ENCODE results near the gene IER2. TPM values are rescaled to one million over a fixed set of nuclear protein-coding genes. Genes with fewer than 3 reads are reported as not detected.

Gene IER2
- total RNA-seq, 2 experiments from 2014 or later = 64.3 to 79.5 TPM

DNA sequence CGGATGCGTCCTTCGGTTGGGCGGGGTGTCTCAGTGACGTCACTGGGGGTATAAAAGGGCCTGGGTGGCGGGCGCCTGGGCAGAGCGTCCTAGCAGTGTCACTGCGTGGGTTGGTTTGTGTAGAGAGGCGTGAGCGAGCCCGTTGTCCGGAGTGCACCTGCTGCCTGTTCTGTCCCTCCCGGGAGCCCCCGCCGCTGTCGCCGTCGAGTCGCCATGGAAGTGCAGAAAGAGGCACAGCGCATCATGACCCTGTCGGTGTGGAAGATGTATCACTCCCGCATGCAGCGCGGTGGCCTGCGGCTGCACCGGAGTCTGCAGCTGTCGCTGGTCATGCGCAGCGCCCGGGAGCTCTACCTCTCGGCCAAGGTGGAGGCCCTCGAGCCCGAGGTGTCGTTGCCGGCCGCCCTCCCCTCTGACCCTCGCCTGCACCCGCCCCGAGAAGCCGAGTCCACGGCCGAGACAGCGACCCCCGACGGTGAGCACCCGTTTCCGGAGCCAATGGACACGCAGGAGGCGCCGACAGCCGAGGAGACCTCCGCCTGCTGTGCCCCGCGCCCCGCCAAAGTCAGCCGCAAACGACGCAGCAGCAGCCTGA, 2.9 kb downstream of the IER2 start:
- Histone ChIP-seq H3K4me3 (ENCODE audit: low read depth, low read length, poor library complexity, severe bottlenecking) (peak overlapping the region; percentile 97), H3K27ac (ENCODE audit: low read depth, low read length, poor library complexity, severe bottlenecking) (peak overlapping the region; percentile 100), H3K9me2 (ENCODE audit: insufficient read depth, low read length) (no peaks in the 10 kb centered on the region), H3K9me3 (ENCODE audit: low read length) (no peaks in the 10 kb centered on the region), H3K4me1 (ENCODE audit: insufficient read depth, low read length, poor library complexity, severe bottlenecking) (peaks cover 34% of the 10 kb centered on the region), H2AFZ (ENCODE audit: low read length) (no peak overlapping the region), H3K4me2 (ENCODE audit: low read length) (peak overlapping the region; percentile 96), H3K36me3 (ENCODE audit: insufficient read depth, low read length) (peaks cover 23% of the 10 kb centered on the region), H4K20me1 (ENCODE audit: insufficient read depth, low read length) (0 out of 2 replicates have a peak, but pooled peaks cover 5% of the 10 kb centered on the region), H3K79me2 (ENCODE audit: insufficient read depth, low read depth, low read length) (peaks cover 41% of the 10 kb centered on the region)
- DNase-seq (ENCODE audit: low spot score) = peak; percentile 95
- CTCF ChIA-PET (ENCODE audit: unreplicated experiment) = interaction anchor here (1.0 to 1.3 kb wide), 3 partner anchors 29 to 50 kb away, joined by 3 read pairs; no protein-coding TSS in a partner anchor
- BruUV-seq (replicated peaks) = TSS peak; percentile 85
- TF ChIP-seq, protein P1, sequence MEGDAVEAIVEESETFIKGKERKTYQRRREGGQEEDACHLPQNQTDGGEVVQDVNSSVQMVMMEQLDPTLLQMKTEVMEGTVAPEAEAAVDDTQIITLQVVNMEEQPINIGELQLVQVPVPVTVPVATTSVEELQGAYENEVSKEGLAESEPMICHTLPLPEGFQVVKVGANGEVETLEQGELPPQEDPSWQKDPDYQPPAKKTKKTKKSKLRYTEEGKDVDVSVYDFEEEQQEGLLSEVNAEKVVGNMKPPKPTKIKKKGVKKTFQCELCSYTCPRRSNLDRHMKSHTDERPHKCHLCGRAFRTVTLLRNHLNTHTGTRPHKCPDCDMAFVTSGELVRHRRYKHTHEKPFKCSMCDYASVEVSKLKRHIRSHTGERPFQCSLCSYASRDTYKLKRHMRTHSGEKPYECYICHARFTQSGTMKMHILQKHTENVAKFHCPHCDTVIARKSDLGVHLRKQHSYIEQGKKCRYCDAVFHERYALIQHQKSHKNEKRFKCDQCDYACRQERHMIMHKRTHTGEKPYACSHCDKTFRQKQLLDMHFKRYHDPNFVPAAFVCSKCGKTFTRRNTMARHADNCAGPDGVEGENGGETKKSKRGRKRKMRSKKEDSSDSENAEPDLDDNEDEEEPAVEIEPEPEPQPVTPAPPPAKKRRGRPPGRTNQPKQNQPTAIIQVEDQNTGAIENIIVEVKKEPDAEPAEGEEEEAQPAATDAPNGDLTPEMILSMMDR (conservative IDR thresholded peaks at IDR 0.05; ENCODE audit: low read length) = peak; percentile 70; the same call in 1 of the 2 replicates
- no peak for TF ChIP-seq EZH2phosphoT487 (IDR thresholded peaks at IDR 0.05; ENCODE audit: borderline replicate concordance, low read depth, low read length)
- intact Hi-C loops (cut with micrococcal nuclease; ENCODE audit: unreplicated experiment) = loop anchor here (1.0 to 2.0 kb wide), 2 partner anchors 14 to 49 kb away; no protein-coding TSS in a partner anchor
- POLR2A ChIA-PET = interaction anchor here (0.8 to 1.6 kb wide), 8 partner anchors 9 to 48 kb away, joined by 3 to 13 read pairs (median 4); no protein-coding TSS in a partner anchor

DNA sequence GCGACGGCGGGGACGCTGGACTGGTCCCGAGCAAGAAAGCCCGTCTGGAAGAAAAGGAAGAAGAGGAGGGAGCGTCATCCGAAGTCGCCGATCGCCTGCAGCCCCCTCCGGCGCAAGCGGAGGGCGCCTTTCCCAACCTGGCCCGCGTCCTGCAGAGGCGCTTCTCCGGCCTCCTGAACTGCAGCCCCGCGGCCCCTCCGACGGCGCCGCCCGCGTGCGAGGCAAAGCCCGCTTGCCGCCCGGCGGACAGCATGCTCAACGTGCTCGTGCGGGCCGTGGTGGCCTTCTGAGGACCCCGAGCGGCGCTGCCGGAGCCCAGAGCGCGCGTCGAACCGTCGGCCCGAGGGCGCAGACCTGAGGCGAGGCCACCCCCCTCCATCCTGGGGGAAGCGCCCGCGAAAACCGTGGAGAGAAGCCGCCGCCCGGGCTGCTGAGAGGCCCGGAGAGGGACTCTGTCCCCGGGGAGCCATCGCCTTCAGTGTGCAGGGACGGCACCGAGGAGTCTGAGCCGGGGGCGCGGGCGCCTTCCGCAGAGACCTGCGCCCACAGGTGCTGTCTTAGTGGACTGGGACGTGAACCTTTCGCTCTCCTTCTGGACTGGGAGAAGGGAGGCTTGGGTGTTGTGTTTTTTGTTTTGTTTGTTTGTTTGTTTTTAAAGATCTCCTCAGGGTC, 3.5 kb downstream of the IER2 start:
- intact Hi-C loops (cut with micrococcal nuclease; ENCODE audit: unreplicated experiment) = loop anchor here (1.0 to 2.0 kb wide), 3 partner anchors 13 to 49 kb away; no protein-coding TSS in a partner anchor
- Histone ChIP-seq H4K20me1 (ENCODE audit: insufficient read depth, low read length) (0 out of 2 replicates have a peak, but pooled peaks cover 5% of the 10 kb centered on the region), H3K36me3 (ENCODE audit: insufficient read depth, low read length) (peaks cover 23% of the 10 kb centered on the region), H3K9me3 (ENCODE audit: low read length) (no peaks in the 10 kb centered on the region), H3K4me2 (ENCODE audit: low read length) (peak overlapping the region; percentile 96), H3K27ac (ENCODE audit: low read depth, low read length, poor library complexity, severe bottlenecking) (peak overlapping the region; percentile 100), H2AFZ (ENCODE audit: low read length) (no peak overlapping the region), H3K4me1 (ENCODE audit: insufficient read depth, low read length, poor library complexity, severe bottlenecking) (peaks cover 38% of the 10 kb centered on the region), H3K4me3 (ENCODE audit: low read depth, low read length, poor library complexity, severe bottlenecking) (peak overlapping the region; percentile 97), H3K79me2 (ENCODE audit: insufficient read depth, low read depth, low read length) (peaks cover 46% of the 10 kb centered on the region), H3K9me2 (ENCODE audit: insufficient read depth, low read length) (no peaks in the 10 kb centered on the region)
- TF ChIP-seq, protein P1 (conservative IDR thresholded peaks at IDR 0.05; ENCODE audit: low read length) = peak; percentile 19
- TF ChIP-seq EZH2phosphoT487 (IDR thresholded peaks at IDR 0.05; ENCODE audit: borderline replicate concordance, low read depth, low read length) = no peak
- CTCF ChIA-PET (ENCODE audit: unreplicated experiment) = interaction anchor here (1.0 kb wide), 1 partner anchor 28 kb away, joined by 3 read pairs; no protein-coding TSS in a partner anchor
- no TSS peak for BruUV-seq (replicated peaks)
- POLR2A ChIA-PET = interaction anchor here (0.6 kb wide), 1 partner anchor 73 kb away, joined by 3 read pairs; no protein-coding TSS in a partner anchor
- peak; percentile 78 for DNase-seq (ENCODE audit: low spot score)
